Activated naive CD4-positive, alpha-beta T cell (primary cell): ENCODE measurements around the gene MDN1.
"Not testable (repeated sequence)": the region's sequence is repeated elsewhere in the genome, so short reads cannot be mapped to it uniquely, and the experiment has no call there.

Source experiments
- DNase-seq, 4 experiments: peaks; one replicate each; lab custom pipeline; 2025; lab: John Stamatoyannopoulos, UW

Gene MDN1

DNA sequence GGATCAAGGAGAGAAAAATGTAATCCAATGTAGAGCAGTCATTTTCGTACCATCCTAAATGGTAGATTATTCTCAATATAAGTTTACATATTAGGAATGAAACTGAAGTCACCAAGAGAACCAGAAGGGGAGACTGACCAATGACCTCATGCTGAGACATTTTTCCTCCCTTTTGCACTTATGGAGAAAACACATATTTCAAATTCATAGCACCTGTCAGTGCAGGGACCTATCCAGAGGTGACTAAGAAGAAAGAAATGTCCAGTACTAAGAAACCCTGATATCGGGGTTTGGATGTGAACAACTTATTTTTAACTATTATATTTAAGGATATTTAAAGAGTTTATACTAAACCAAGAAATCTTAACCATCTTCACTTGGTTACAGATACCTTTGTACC, 164.5 kb downstream of the MDN1 start:
- no peak for DNase-seq

DNA sequence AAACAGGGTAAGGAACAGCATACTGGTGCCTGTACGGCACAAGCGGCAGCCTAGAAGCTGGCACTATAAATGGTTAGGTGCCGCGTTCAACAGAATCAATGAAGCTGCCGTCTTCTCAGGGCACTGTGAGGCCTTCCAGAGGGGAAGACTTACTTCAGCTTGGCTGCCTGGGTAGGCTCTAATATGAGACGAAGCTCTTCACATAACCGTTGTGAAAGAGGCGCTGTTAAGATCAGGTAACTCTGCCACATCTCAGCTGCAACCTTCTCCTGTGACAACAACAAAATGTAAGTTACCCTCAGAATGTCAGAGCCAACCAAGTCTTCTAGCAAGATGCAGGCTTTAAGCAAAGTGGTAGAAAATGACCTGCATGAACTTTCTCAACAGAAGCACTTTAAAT, 169.0 kb downstream of the MDN1 start:
- DNase-seq, result no peak

DNA sequence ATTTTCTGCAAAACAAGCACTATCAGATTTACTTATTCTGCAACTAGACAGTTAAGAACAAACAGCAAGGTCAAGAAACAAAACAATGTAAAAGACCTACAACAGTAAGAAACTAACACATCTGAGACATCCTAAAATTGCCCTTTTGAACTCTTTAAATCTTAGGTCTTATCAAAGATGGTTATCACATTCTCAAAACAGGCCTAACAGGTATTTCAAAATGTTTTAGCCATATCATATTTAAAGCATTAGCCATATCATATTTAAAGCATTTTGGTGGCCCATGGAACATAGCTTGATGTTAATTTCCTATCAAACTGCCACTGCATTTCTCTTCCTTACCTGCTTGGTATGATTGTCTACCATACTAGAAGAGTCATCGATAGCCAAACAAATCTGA, 169.9 kb downstream of the MDN1 start:
- no peak for DNase-seq

- DNase-seq, result no peak
Observed at GRCh38 chr6:89644864-89645263, 174.7 kb downstream of the MDN1 start.

- no peak for DNase-seq
Observed at GRCh38 chr6:89643406-89643805, 176.2 kb downstream of the MDN1 start.

GRCh38 chr6:89642956-89643355, 176.6 kb downstream of the MDN1 start:
- DNase-seq, result no peak

- DNase-seq, result not testable (repeated sequence)
Observed at GRCh38 chr6:89641581-89641980, 178.0 kb downstream of the MDN1 start.

DNA sequence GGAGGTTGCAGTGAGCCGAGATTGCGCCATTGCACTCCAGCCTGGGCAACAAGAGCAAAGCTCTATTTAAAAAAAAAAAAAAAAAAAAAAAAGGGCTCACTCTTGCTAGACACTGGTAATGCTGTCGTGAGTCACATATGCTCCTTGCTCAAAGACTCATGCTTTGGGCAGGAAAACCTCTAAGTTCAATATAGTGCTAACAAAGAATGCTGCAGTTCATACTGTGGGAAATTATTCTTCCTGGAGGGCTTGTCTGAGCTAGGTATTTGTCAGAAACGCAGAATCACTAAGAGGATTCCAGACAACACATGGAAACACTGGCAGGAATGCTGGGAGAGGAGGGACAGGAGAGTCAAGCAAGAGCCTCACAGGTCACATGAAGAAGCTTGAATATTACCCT, 178.8 kb downstream of the MDN1 start:
- DNase-seq, result no peak

DNA sequence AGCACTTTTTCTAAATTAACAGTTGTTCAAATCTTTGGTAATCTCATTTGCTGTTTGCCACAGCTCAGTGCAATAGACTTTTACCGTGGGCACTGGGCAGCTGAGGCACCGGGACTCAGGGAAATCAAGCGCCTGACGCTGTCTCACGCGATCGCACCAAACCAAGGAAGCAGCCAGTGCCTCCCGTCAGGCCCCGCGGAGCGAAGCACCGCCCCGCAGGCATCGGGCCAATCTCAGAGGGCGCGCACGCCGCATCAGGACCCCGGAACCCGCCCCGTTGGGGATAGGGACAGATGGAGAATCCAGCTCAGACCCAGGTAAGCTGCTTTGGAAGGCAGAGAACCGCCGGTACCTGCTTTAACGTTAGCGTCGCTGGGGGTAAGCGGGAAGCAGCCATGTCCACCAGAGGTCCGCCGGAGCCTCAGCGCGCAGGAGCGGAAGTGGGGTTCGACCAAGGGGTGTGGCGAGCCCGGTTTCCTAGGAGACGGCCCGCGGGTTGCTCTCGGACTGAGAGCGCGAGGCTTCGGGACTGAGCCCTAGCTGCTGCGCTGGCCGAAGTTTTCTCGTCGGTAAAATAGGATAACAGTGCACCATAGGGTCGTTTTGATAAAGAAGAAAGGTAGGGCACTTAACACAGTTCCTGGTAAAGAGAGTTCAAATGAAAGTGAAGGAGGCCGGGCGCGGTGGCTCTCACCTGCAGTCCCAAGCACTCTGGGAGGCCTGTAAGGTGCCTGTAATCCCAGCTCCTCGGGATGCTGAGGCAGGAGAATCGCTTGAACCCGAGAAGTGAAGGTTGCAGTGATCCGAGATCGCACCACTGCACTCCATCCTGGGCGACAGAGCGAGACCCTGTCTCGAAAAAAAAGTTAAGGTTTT, 181.0 kb downstream of the MDN1 start, which contains the start of gene LYRM2:
Gene LYRM2, minus strand, starts transcription at position 428 of the 876 bp plus-strand sequence. Its CDS starts 31 bp downstream, at position 397.
- peak; percentile 78 to 92 (median 90) for DNase-seq

GRCh38 chr6:89637960-89638319, 181.7 kb downstream of the MDN1 start:
- no peak for DNase-seq

GRCh38 chr6:89636412-89636811, 183.2 kb downstream of the MDN1 start:
- DNase-seq, result not testable (repeated sequence)

- no peak for DNase-seq
Observed at GRCh38 chr6:89630488-89630887, 189.1 kb downstream of the MDN1 start.

- no peak for DNase-seq
Observed at GRCh38 chr6:89623749-89624148, 195.8 kb downstream of the MDN1 start.

DNA sequence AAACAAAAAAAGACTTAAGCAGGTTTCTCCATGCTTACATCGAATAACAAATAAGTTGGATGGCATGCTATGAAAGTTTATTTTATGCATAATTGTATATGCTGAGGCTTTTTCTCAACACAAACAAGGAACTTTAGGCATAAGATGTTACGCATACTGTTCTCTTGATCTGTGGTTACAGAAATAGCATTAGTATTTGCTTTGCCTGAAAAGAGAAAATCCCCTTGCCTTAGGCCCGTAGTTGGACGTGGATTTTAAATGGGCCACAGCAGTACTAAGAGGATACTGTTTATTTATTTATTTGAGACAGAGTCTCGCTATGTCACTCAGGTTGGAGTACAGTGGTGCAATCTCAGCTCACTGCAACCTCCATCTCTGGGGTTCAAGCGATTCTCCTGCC, 200.0 kb downstream of the MDN1 start:
- DNase-seq, result no peak

DNA sequence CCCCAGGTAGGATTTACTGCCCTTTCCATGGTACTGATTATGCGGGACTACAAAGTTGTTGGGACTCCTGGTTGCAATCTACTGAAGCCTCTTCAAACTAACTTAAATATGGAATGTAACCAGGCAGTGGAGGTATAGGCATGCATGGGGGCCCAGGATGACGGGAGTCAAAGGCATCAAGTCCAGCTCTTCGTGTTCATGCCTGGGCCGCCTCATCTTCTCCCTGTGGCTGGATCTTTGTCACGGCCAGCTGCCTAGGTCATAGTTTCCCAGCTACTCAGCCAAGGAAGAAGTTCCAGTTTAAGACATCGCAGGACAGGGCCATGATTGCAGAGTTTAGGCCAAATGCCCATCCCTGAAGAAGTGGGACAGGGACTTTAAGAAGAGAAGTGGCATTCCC, 201.6 kb downstream of the MDN1 start:
- no peak for DNase-seq

DNA sequence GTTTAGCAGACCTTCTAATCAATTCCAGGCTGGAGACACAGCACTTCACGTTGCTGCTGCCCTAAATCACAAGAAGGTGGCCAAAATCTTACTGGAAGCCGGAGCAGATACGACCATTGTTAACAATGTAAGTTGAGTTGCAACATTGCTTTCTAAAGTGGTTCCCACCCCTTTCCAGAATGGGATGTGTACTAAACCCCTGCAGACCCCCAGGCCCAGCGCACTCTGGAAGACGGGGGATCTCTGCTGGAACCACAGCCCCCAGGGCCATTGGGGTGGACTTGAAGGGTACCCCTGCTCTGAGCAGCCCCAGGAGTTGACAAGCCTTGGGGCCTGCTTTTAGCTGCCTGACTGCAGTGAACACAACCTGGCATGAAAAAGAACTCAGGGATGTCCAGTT, 203.1 kb downstream of the MDN1 start:
- DNase-seq, result no peak

GRCh38 chr6:89615882-89616281, 203.7 kb downstream of the MDN1 start:
- no peak for DNase-seq

GRCh38 chr6:89613790-89614189, 205.8 kb downstream of the MDN1 start:
- no peak for DNase-seq

GRCh38 chr6:89612121-89612520, 207.5 kb downstream of the MDN1 start:
- no peak for DNase-seq

DNA sequence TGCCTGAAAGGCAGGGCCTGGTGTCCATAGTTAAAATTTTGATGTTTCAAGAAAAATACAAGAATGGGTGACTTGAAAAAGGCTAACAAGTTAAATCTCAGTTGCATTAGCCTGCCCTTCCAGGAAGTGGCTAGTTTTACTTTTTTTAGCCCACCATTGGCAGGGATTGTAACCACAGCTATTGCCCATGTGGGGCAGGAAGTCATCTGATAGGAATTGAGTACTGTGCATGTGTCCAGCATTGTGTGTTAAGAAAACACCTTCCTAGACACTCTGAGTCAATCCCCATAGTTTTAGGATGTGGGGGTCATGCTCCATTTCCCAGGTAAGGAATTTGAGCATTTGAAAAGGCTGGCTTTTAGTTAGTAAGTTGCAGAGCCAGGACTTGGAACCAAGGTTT, 207.9 kb downstream of the MDN1 start:
- DNase-seq, result no peak

DNA sequence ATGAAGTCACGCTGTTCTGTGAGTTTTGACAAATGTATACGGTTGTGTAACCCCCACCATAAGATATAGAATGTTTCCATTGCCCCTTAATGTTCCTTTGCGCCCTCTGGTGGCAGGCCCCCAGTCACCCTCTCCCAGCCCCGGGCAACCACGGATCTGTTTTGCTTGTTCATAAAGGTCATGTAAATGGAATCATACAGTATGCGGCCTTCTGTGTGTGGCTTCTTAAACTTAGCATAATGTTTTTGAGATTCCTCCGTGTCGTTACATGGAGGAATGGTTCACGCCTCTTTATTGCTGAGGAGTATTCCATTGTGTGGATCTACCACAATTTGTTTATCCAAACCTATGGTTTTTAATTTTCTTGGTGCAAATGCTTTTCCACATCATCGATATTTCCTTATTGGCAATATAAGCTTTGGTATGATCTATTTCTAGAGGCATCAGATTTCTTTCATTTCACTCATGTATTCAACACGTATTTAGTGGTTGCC, 209.4 kb downstream of the MDN1 start:
- peak; percentile 19 to 66 (median 58) for DNase-seq

GRCh38 chr6:89605861-89606260, 213.7 kb downstream of the MDN1 start:
- no peak for DNase-seq

- DNase-seq, result no peak
Observed at GRCh38 chr6:89604653-89605052, 214.9 kb downstream of the MDN1 start.

DNA sequence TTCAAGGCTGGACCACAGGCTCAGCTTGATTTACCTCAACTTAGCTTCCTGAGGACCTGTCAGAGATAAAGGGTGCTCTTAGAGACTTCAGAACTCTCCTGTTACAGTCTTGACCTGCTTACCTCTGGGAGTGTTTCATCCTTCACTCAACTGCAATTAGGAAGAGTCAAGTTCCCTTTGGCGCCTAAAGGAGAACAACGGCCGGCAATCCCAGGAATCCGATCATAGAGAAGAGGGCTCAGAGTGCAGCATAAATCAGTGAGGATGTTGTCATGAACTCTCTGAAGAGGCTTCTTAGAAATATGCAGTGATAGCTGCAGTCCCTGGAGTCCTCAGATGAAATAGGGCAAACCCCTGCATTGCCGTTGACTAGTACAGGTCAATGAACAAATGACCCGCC, 217.4 kb downstream of the MDN1 start:
- DNase-seq, result no peak
